ENCODE data around the gene UBAP1L.

UBAP1L gene

DNA sequence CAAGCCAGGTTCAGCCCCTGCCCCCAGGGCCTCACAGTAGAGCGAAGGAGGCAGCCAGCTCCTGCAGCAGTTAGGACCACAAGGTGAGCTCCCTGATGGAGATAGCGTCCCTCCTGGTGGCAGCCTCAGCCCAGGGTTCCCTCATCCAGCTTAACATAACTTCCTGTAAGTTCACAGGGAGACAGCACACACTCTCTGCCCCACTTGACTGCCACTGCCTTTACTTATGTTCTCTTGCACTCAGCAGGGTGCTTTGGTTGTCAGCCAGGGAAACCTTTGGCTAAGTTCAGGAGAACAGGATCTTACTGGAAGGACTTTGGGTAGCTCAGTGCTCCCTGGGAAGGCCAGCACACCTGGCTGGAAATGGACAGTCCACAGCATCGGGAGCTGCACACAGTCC lies 27.6 kb downstream of the UBAP1L start:
- H3K9me3 ChIP-seq (ENCODE audit: control insufficient read depth, low read length), result no peaks in the 10 kb centered on the region
- H3K4ac ChIP-seq (ENCODE audit: low read depth in 1 of 2, low read length in 2 of 2), result no peak overlapping the region
- no peak overlapping the region for H3K23ac ChIP-seq (ENCODE audit: low read length in 2 of 2)
- peaks cover 19% of the 10 kb centered on the region for H3K4me1 ChIP-seq (ENCODE audit: control insufficient read depth, insufficient read depth, low read depth, low read length)
- H3K27ac ChIP-seq (ENCODE audit: low read length, poor library complexity, severe bottlenecking), result no peak overlapping the region
- H2BK120ac ChIP-seq (ENCODE audit: low read depth, low read length), result no peak overlapping the region
- no peak overlapping the region for H3K18ac ChIP-seq (ENCODE audit: low read depth in 1 of 2, low read length in 2 of 2)
- H3K4me2 ChIP-seq (ENCODE audit: low read length, poor library complexity, severe bottlenecking), result no peak overlapping the region
- no peak overlapping the region for H3K4me3 ChIP-seq (ENCODE audit: insufficient read depth in 1 of 2, low read depth in 1 of 2, low read length in 2 of 2)
- no peak overlapping the region for H2BK5ac ChIP-seq (ENCODE audit: low read depth, low read length, poor library complexity, severe bottlenecking)
- no peak overlapping the region for H2AFZ ChIP-seq (ENCODE audit: low read depth, low read length)
- H3K9ac ChIP-seq (ENCODE audit: low read length), result no peak overlapping the region
- no peaks in the 10 kb centered on the region for H3K79me1 ChIP-seq (replicated peaks; ENCODE audit: low read length, poor library complexity, severe bottlenecking)
- no peak overlapping the region for H4K8ac ChIP-seq (ENCODE audit: low read length)
- no peak overlapping the region for H2BK12ac ChIP-seq (ENCODE audit: low read length in 2 of 2)
- no peak for DNase-seq
- peak overlapping the region; percentile 74 for H2BK15ac ChIP-seq (ENCODE audit: low read depth, poor library complexity, severe bottlenecking)
- peaks cover 0 to 4% of the 10 kb centered on the region in 2 experiments for H3K36me3 ChIP-seq (ENCODE audit: control insufficient read depth in 1 of 2, insufficient read depth in 2 of 2, low read depth in 1 of 2, low read length in 2 of 2)
- 82% methylated on average over 3 of the region's 3 CpGs for WGBS
- H3K27me3 ChIP-seq (ENCODE audit: control insufficient read depth in 1 of 2, insufficient read depth in 1 of 2, low read length in 2 of 2), result peaks cover 46 to 52% of the 10 kb centered on the region in 2 experiments
- no peak overlapping the region for H4K91ac ChIP-seq (ENCODE audit: low read length)
- H2AK5ac ChIP-seq (ENCODE audit: low read length, severe bottlenecking), result no peak overlapping the region
- H3K14ac ChIP-seq (ENCODE audit: low read length in 2 of 2), result no peak overlapping the region

DNA sequence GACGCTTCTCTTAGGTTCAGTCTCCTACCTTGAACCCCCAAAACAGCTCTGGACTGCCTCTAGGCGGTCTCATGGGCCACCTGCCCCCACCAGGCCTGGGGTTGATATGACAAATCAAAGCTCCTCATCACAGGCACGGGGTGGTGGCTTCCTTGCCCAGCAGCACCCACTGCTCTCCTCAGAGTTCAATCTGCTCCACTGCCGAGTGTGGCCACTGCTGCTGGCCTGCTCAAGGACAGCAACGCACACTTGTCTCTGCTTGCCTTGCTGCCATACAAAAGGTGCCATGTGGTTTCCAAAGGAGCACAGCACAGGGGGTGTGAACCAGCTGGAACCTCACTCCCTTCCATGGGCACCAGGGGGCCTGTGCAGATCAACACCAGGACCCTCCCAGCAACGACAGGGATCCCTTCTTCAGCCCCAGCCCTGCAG lies 28.3 kb downstream of the UBAP1L start:
- Histone ChIP-seq H3K4me3 (ENCODE audit: insufficient read depth in 1 of 2, low read depth in 1 of 2, low read length in 2 of 2) (no peak overlapping the region), H4K91ac (ENCODE audit: low read length) (no peak overlapping the region), H3K79me1 (replicated peaks; ENCODE audit: low read length, poor library complexity, severe bottlenecking) (no peaks in the 10 kb centered on the region), H2BK5ac (ENCODE audit: low read depth, low read length, poor library complexity, severe bottlenecking) (no peak overlapping the region), H2BK120ac (ENCODE audit: low read depth, low read length) (no peak overlapping the region), H3K9me3 (ENCODE audit: control insufficient read depth, low read length) (no peaks in the 10 kb centered on the region), H4K8ac (ENCODE audit: low read length) (no peak overlapping the region), H3K23ac (ENCODE audit: low read length in 2 of 2) (no peak overlapping the region), H2AK5ac (ENCODE audit: low read length, severe bottlenecking) (no peak overlapping the region), H3K4ac (ENCODE audit: low read depth in 1 of 2, low read length in 2 of 2) (no peak overlapping the region), H2BK15ac (ENCODE audit: low read depth, poor library complexity, severe bottlenecking) (no peak overlapping the region), H3K4me2 (ENCODE audit: low read length, poor library complexity, severe bottlenecking) (no peak overlapping the region), H3K36me3 (ENCODE audit: control insufficient read depth in 1 of 2, insufficient read depth in 2 of 2, low read depth in 1 of 2, low read length in 2 of 2) (peaks cover 0 to 4% of the 10 kb centered on the region in 2 experiments), H3K18ac (ENCODE audit: low read depth in 1 of 2, low read length in 2 of 2) (no peak overlapping the region), H2BK12ac (ENCODE audit: low read length in 2 of 2) (no peak overlapping the region), H3K4me1 (ENCODE audit: control insufficient read depth, insufficient read depth, low read depth, low read length) (peaks cover 21% of the 10 kb centered on the region), H3K27ac (ENCODE audit: low read length, poor library complexity, severe bottlenecking) (no peak overlapping the region), H3K14ac (ENCODE audit: low read length in 2 of 2) (no peak overlapping the region), H3K27me3 (ENCODE audit: control insufficient read depth in 1 of 2, insufficient read depth in 1 of 2, low read length in 2 of 2) (peaks cover 53 to 60% of the 10 kb centered on the region in 2 experiments), H2AFZ (ENCODE audit: low read depth, low read length) (no peak overlapping the region), H3K9ac (ENCODE audit: low read length) (no peak overlapping the region)
- DNase-seq, result no peak
- 86% methylated on average over 6 of the region's 6 CpGs for WGBS

- H3K4me1 ChIP-seq (ENCODE audit: control insufficient read depth, insufficient read depth, low read depth, low read length), result peaks cover 21% of the 10 kb centered on the region
- no peak for DNase-seq
- no peak overlapping the region for H2AK5ac ChIP-seq (ENCODE audit: low read length, severe bottlenecking)
- no peak overlapping the region for H2BK5ac ChIP-seq (ENCODE audit: low read depth, low read length, poor library complexity, severe bottlenecking)
- 91% methylated on average over 6 of the region's 6 CpGs for WGBS
- H3K14ac ChIP-seq (ENCODE audit: low read length in 2 of 2), result no peak overlapping the region
- H3K9me3 ChIP-seq (ENCODE audit: control insufficient read depth, low read length), result no peaks in the 10 kb centered on the region
- no peak overlapping the region for H2BK15ac ChIP-seq (ENCODE audit: low read depth, poor library complexity, severe bottlenecking)
- no peak overlapping the region for H3K4ac ChIP-seq (ENCODE audit: low read depth in 1 of 2, low read length in 2 of 2)
- H2AFZ ChIP-seq (ENCODE audit: low read depth, low read length), result no peak overlapping the region
- H3K18ac ChIP-seq (ENCODE audit: low read depth in 1 of 2, low read length in 2 of 2), result no peak overlapping the region
- H3K27me3 ChIP-seq (ENCODE audit: control insufficient read depth in 1 of 2, insufficient read depth in 1 of 2, low read length in 2 of 2), result peaks cover 59 to 65% of the 10 kb centered on the region in 2 experiments
- H3K79me1 ChIP-seq (replicated peaks; ENCODE audit: low read length, poor library complexity, severe bottlenecking), result no peaks in the 10 kb centered on the region
- no peak overlapping the region for H3K4me2 ChIP-seq (ENCODE audit: low read length, poor library complexity, severe bottlenecking)
- H3K27ac ChIP-seq (ENCODE audit: low read length, poor library complexity, severe bottlenecking), result no peak overlapping the region
- H2BK120ac ChIP-seq (ENCODE audit: low read depth, low read length), result no peak overlapping the region
- H2BK12ac ChIP-seq (ENCODE audit: low read length in 2 of 2), result no peak overlapping the region
- H4K91ac ChIP-seq (ENCODE audit: low read length), result no peak overlapping the region
- no peak overlapping the region for H3K4me3 ChIP-seq (ENCODE audit: insufficient read depth in 1 of 2, low read depth in 1 of 2, low read length in 2 of 2)
- no peak overlapping the region for H3K23ac ChIP-seq (ENCODE audit: low read length in 2 of 2)
- H3K36me3 ChIP-seq (ENCODE audit: control insufficient read depth in 1 of 2, insufficient read depth in 2 of 2, low read depth in 1 of 2, low read length in 2 of 2), result peaks cover 0 to 4% of the 10 kb centered on the region in 2 experiments
- no peak overlapping the region for H3K9ac ChIP-seq (ENCODE audit: low read length)
- no peak overlapping the region for H4K8ac ChIP-seq (ENCODE audit: low read length)
These were observed 28.9 kb downstream of the UBAP1L start for GRCh38 chr15:65085990-65086679.

DNA sequence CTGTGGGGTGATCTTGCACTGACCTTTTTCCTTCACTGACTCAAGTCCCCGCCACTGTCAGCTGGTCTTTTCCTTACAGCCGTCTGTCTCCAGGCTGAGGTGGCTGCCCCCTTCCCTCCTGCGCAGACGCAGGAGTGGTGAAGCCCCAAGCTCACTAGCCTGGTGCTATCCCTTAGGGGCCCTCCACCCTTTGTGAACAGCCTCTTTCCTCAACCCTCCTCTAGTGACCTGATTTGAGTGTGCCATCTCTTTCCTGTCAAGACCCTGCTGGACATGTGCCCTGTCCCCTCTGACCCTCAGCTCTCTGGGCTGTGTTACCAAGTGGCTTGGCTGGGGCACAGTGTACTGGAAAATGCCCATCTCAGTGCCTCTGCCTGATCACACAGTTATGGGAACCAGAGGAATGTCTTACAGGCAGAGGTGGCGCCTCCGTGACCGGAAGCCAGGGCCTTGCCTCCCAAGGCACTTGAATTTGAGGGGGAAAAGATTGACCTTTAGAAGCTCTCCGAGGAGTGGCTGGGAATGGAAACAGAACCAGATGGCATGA lies 29.7 kb downstream of the UBAP1L start:
- Histone ChIP-seq H3K27me3 (ENCODE audit: control insufficient read depth in 1 of 2, insufficient read depth in 1 of 2, low read length in 2 of 2) (peaks cover 62 to 72% of the 10 kb centered on the region in 2 experiments), H3K27ac (ENCODE audit: low read length, poor library complexity, severe bottlenecking) (no peak overlapping the region), H4K91ac (ENCODE audit: low read length) (no peak overlapping the region), H3K4me3 (ENCODE audit: insufficient read depth in 1 of 2, low read depth in 1 of 2, low read length in 2 of 2) (no peak overlapping the region), H3K9me3 (ENCODE audit: control insufficient read depth, low read length) (no peaks in the 10 kb centered on the region), H2BK12ac (ENCODE audit: low read length in 2 of 2) (peak overlapping the region in 1 of 2 experiments; percentile 10), H3K23ac (ENCODE audit: low read length in 2 of 2) (no peak overlapping the region), H2AK5ac (ENCODE audit: low read length, severe bottlenecking) (no peak overlapping the region), H2AFZ (ENCODE audit: low read depth, low read length) (no peak overlapping the region), H3K9ac (ENCODE audit: low read length) (no peak overlapping the region), H4K8ac (ENCODE audit: low read length) (no peak overlapping the region), H3K79me1 (replicated peaks; ENCODE audit: low read length, poor library complexity, severe bottlenecking) (no peaks in the 10 kb centered on the region), H3K4ac (ENCODE audit: low read depth in 1 of 2, low read length in 2 of 2) (no peak overlapping the region), H2BK120ac (ENCODE audit: low read depth, low read length) (no peak overlapping the region), H3K4me2 (ENCODE audit: low read length, poor library complexity, severe bottlenecking) (no peak overlapping the region), H3K18ac (ENCODE audit: low read depth in 1 of 2, low read length in 2 of 2) (no peak overlapping the region), H3K36me3 (ENCODE audit: control insufficient read depth in 1 of 2, insufficient read depth in 2 of 2, low read depth in 1 of 2, low read length in 2 of 2) (peaks cover 0 to under 1% of the 10 kb centered on the region in 2 experiments), H2BK15ac (ENCODE audit: low read depth, poor library complexity, severe bottlenecking) (no peak overlapping the region), H3K14ac (ENCODE audit: low read length in 2 of 2) (peak overlapping the region in 1 of 2 experiments; percentile 19), H2BK5ac (ENCODE audit: low read depth, low read length, poor library complexity, severe bottlenecking) (no peak overlapping the region), H3K4me1 (ENCODE audit: control insufficient read depth, insufficient read depth, low read depth, low read length) (peaks cover 21% of the 10 kb centered on the region)
- WGBS, result 69% methylated on average over 8 of the region's 8 CpGs
- DNase-seq, result no peak
